NCI-H2107 treated with DMSO at 0.1 percent for 48 hours (cell line): Measurements from ENCODE around the gene GLA.

Source experiments
- DNase-seq: peaks from one replicate; lab custom pipeline; 2025; ENCODE audit not compliant: unreplicated experiment; lab: John Stamatoyannopoulos, UW

The GLA gene

DNA sequence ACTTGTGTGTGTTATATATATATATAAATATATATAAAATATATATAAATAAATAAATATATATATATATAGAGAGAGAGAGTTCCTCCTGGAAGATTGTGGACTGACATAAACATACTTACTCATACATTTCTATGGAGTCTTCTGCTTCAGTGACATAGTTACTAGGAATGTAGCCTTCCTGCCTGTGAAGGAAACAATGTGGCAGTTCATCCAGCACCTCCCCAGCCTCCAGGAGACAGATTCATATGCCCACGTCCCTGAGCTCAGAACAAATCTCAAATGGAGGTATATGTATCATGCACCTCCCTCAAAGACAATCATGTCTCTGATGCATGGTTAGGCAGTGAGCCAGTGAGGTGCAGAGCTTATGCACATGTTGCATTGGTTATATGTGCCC is 47.8 kb downstream of the GLA start:
- no peak for DNase-seq

DNA sequence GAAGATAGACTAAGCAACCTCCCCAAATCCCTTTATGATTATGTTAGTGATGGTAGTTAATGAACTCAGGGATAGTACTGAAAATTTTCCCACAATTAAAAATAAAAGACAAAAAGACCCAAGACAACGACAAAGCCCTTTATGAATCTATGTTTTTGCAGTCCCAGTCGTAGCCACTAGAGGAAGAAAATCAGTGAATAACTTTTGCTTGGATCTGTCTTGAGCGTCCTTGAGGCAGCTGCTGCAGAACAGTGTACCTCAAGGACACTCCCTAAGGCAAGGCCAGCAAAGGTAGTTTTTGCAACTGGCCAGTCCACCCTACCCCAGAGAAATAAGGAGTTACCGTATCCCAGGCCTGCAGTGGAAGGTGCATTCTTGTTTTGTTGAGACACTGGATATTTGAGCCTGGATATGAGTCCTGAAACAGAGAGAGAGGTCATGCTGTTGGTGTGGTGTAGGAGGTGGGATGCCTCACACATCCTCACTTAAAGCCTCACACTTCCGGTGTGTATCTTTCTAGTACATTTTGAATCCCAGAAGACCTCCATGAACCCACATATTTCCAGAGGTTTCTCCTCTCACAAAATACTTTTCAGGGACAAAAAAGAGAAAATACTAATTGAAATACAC is 50.4 kb downstream of the GLA start:
- DNase-seq, result no peak

DNA sequence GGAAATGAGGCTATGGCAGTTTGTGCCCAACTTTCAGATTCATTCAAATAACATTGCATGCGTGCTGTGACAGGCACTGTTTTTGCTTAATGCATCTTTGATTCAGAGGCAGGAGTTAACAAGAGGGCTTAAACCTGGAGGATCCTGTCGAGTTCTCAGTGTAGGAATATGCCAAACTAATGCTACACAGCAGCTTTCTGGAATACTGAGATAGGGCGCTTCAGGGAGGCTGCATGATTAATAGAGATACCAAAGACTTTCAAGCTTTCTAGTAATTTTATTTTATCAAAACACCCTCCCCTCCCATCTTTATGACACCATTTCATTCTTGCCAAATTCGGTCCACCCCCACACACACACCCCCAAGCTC is 58.5 kb downstream of the GLA start:
- no peak for DNase-seq

GRCh38 chrX:101348452-101349192 is 59.1 kb downstream of the GLA start, which contains the start of gene TIMM8A:
Gene TIMM8A, minus strand, starts transcription at chrX:101348742. Its CDS starts 78 bp downstream, at chrX:101348664.
- peak; percentile 70 for DNase-seq

DNA sequence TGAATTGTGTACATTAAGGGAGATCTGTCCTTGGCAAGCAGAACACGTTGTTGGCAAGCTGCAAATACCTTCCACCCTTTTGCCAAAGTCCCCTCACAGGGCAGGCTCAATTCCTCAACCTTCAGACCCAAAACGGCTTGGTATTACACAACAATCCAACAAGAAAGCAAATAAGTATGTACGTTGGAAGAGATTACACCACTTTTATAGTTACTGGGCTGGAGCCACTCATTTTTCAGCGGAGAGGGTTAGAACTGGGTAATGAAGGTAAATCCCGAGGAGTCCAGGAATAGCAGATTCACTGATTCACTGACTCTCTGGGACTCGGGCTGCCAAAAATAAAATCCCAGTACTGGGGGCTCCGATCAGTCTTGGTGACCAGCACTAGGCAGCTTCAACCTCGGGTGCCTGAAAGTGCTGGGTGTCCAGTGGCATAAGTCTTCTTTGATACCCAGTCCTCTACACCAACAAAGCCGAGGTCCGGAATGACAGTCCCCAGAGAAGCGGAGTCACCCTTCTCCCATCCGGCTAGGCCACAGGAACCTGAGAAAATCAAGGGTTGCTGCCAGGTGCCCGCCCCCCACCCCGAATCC is 59.8 kb downstream of the GLA start:
- DNase-seq, result no peak
